GM18508 (cell line): ENCODE data around the gene FLCN.
"Not testable (repeated sequence)": the region's sequence is repeated elsewhere in the genome, so short reads cannot be mapped to it uniquely, and the experiment has no call there.

Experiments
- ATAC-seq: cut with Tn5 transposase; IDR thresholded peaks from one replicate; pipeline ENCODE4 v1.9.1; 2021; ENCODE audit warnings: moderate number of reproducible peaks; ENCODE audit not compliant: insufficient read depth, unreplicated experiment

Gene FLCN

DNA sequence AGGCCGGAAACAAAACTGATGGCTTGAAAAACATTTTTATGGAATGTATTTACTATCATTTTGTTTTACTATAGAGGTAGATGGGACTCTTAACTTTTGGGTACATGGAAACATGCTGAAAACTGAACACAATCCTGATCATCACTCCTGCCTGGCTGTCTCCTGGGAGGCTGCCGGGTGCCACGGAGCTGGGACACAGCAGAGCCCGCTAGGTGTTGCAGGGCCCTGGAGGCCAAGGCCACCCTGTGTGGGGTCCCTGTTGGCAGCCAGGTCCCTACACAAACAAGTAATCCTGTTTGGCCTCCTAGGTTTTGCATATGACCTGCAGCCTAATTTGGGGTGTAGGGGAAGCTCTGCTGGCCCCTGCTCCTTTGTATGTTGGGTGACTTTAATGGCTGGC, 48.4 kb downstream of the FLCN start:
- no peak for ATAC-seq

DNA sequence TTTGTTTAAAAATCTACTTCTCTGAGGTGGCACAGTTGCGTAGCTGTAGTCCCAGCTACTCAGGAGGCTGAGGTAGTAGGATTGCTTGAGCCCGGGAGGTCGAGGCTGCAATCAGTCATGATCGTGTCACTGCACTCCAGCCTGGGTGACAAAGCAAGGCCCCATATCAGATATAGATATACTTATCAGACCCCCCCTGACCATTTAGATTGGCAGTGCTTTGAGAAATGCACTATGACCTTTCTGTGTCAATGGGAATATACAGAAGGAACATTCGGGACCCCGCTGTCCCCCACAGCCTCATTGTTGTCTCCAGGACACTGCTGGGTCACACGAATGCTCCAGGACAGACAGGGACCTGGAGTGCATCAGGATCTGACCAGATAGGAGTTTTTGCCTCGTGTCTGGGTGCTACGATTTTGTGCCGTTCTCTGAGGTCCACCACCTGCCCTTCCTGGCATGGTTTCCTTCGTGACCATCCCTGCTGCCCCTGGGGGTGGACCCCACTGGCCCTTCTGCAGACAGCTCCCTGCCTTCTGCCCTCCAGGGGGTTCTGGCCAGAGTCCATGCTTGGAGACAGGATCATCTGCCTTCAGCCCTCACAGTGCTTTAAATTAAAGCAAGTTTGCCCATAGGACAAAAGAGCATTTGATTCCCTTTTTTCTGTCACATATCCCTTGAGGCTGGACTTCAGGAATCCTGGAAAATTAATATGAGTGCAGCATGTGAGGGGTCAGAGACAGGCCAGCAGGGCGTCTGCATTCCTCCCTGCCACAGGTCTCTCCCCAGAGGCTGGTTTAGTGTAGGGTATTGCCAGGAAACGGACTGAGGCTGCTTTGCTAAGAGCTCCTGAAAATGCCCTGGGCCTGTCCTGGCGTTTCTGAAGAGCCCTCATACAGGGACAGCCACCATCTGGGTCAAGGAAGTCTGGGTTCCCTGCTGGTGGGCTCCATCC, 50.1 kb downstream of the FLCN start:
- no peak for ATAC-seq

DNA sequence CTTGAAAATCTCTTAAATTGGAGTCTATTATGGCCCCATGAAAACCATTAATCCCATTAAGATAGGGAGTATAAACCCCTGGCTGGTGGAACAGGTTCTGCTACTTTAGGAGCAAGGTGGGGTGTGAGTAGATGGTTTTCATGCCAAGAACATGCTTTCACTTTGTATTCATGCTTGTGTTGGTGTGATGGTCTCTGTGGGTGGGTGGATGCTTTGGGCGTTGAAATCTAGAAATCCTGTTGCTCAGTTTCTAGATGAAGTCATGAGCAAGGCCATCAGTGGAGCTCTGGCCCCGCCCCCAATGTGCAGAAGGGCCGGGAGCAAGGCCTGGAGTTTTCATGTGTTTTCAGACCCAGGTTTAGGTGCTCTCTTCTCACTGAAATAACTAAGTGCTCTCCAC, 50.9 kb downstream of the FLCN start:
- ATAC-seq: no peak

DNA sequence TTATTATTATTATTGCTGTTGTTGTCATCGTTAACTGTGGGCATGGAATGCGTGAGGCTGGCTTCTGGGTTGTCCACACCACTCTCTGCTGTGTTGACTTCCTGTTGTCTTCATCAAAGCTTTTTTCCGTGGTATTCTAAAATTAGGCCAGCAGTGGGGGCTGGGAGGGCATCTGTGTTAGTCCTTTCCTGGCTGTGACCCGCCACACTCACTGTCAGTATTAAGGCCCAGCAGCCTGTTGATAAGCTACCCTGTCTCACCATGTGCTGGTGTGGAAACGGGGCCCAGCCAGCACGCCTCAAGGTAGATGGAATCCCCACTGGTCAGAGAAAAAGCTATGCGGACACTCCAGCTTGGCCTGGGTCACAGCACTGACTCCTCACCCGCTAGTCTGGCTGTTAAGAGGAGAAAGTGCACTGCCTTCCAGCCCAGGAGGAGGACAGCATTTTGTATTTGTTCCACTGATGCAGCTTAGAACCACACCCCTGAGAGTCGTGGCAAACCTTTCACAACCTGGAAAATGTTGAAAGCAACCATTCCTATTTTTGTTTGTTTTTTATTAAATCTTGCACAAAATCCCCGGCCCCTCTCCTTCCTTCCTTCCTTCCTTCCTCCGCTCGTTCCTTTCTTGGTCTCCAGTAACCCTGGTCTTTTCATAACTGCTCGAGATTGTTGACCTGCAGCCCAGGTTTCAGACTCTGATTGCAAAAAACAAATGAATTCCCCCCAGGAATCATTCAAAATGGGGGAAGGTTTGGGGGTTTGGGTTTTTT, 51.8 kb downstream of the FLCN start:
- not testable (repeated sequence) for ATAC-seq

DNA sequence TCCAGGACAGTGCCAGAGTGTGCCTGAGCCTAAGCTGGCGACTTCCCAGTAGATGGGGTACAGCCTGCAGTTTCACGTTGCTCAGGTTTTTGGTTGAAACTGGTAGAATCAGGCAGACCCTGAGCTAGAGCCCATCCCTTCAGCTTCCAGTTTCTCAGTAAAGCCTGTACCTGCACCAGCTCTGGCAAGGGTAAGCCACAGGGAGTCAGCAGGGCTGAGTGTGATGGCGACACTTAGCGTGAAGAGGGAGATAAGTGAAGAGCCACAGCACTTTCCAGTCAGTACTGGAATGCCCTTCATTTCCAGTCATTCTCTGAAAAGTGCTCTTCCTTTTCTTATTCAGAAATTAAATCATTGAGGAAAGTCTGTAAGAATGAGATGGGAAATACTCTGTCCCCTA, 53.2 kb downstream of the FLCN start:
- no peak for ATAC-seq

DNA sequence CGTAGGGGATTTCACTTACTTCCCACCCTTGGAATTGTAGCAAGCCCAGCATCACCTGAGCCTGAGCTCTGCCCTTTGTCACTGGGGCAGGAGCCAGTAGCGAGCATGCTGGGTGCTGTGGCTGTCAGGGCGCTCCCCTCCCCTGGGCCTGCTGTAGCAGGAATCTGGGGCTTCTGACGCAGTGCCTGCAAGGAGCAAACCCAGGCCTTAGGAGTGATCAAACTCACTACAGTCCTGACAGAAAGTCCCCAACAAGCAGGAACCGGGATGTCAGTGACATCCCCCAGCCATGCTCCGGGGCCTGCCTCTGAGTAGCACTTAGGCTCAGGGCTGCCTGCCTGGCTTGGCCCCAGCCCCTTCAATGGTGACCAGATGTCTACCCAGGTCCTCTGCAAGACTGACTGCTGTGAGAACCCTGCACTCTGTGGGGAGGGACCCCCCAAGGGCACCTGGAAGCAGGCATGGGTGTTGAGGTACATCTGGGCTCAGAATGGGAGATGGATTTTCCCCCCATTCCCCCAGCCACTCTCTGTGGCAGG, 54.3 kb downstream of the FLCN start:
- no peak for ATAC-seq

DNA sequence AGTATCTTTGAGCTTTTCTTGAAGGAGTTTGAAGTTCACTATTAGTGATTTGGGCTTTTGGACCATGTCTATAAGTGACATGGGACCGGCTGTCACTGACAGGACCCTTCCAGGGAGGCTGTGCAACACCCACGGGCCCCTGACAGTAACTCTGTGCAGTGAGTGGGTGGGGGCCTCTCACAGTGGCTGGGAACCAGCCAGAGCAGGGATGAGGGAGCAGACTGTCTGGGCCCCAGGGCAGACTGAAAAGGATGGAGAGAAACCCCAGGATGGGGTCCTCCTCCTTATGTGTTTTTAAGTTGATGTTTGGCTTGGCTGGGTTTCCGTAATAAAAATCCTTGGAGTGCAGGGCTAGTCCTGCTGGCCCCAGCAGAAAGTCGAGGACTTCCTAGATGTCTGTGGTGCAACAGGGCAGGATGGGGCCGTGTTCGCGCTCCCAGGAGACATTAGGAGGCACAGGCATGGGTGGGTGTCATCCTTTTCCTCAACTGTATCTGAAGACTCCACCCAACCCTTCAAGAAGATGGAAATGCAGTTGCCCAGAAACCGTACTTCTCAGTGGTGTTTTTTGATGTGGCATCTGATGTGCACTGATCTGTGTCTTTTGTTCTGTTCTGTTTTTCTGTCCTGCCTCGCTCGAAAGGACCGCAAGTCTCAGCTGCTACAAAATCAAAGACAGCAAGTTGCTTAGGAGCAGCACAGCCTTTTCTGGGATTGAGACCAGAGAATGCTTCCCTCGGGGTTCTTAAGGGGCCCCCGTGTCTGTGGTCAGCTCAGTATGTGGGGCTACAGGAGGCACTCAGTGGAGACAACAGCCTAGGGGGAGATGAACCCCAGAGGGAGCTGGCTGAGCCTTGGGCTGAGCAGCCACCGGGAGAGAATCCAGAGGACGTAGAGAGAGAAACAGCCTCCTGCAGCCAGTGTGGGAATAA, 55.0 kb downstream of the FLCN start:
- no peak for ATAC-seq

DNA sequence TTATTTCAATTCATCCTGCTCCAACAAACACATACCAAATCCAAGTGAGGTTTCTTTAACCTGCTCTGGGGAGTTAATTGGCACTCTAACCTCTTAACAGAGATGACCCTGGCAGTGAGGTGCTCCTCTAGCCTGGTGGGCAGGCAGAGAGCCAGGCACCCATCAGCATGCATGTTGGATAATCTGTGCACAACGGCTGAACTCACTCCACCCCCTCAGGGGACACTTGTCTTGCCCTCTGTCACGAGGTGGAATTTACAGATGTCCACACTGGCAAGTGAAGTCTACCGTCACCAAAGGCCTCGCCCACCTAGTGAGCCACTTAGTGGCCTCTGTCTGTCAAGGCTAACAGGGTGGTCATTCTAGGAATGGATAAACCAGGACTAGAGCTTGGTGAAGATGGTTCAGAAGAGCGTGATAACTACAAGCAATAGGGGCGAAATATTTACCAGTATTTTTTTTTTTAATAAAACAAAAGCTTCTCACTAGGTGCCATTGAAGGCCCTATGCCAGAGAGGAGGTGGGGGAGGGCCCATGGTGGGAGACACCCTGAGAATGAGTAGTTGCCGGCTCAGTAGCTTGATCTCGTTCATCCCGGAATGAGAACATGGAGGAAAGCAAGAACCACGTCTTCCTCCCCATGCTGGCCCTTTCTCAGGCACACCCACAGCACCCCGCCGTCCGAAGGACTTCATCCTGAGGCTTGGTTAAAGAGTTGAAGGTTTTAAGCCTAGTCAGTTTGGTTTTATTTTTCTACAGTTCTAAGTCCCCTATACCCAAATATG, 56.0 kb downstream of the FLCN start:
- ATAC-seq: no peak

DNA sequence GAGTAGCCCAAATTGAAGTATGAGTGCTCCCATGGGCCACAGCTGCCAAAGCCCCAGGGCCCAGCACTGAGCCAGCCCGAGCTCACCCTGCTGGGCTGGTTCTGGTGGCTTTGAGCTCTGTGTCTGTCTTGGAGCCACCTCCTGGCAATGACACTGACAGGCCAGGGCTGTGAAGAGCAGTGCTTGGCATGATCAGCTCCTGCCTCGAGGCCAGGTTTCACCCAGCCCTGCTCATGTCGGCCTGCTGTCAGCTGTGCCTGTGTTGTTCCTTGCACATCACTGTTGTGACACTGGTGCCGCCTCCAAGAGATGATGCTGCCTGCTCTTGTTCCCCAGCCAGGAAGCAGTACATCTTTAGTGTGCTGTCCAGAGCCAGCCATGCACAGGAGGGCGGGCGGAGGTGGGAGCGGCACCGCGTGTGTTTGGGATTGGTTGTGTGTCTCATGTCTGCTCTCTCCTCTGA, 56.8 kb downstream of the FLCN start:
- ATAC-seq: no peak

DNA sequence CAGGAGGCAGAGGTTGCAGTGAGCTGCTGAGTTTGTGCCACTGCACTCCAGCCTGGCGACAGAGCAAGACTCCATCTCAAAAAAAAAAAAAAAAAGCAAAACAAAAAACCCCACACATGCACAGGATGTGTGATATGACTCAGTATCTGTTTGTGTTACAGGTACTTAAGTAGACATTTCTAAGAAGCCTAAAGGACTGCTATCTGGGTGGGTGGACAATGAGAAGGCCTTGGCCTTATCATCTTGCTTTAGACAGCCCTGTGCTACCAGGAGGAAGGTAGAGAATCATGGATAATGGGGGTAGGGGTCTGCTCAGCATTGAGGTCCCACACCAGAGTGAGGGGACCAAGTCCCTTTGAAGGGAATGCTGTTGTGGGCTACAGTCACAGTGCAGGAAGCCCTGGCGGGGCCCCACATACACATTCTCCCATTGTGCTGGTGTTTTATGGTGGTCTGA, 57.6 kb downstream of the FLCN start:
- ATAC-seq: no peak

DNA sequence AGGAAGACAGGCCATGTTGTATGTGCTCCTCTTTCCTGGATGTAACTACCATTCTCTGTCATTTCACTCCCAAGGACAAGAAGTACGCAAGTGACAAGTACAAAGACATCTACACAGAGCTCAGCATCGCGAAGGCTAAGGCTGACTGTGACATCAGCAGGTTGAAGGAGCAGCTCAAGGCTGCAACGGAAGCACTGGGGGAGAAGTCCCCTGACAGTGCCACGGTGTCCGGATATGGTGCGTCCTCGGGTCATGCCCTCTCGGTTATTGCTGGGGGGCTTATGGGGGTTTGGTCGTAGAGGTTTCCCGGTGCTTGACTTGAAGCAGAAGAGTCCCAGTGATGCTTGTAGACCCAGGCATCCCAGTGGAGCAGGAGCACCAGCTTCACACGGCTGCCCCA, 59.8 kb downstream of the FLCN start:
- ATAC-seq: no peak

DNA sequence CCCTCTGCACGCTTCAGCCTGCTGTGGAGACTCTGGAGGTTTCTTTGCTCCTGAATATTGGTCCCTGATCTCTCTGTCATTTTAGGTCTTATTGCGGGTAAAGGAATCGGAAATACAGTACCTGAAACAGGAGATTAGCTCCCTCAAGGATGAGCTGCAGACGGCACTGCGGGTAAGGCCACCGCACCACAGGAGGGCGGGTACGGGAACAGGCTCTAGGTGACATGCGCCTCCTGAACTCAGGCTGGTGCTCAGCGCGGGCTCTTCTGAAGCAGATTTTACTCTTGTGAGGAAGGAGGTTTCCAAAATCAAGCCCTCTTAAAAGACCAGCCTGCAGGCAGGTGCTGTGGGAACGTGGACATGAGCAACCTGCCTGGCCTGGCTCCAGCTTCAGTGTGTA, 60.6 kb downstream of the FLCN start:
- no peak for ATAC-seq

DNA sequence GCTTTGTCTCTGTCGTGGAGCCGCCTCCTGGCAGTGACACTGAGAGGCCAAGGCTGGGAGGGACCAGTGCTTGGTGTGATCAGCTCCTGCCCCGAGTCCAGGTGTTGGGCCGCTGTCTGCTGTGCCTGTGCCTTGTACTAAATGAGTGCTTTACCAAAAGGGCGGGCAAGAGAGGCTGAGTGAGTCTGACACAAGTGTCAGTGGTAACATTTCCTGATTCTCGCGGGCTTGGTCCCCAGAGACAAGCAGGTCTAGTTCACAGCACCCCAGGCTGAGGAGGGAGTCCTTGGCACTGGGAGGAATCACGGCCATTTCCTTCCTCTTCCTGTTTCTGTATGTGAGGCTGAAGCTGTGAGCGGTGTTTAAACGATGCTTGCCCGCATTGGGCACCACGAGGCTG, 61.1 kb downstream of the FLCN start:
- no peak for ATAC-seq

DNA sequence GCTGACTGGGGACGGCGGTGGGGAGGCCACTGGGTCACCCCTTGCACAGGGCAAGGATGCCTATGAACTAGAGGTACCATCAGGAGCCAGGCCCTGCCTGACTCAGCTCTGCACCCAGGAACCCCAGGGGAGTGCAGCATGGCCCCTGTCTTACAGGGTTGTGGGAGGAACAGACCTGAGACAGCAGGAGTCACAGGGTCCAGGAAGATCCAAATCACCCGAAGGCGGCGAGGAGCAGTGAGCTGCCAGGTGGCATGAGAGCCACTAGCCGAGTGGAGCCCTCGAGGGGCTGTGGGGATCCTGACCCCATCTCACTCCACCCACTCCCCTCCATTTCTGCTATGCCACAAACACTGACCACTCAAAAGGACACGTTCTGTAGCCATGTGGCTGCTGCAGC, 61.6 kb downstream of the FLCN start:
- ATAC-seq: no peak

DNA sequence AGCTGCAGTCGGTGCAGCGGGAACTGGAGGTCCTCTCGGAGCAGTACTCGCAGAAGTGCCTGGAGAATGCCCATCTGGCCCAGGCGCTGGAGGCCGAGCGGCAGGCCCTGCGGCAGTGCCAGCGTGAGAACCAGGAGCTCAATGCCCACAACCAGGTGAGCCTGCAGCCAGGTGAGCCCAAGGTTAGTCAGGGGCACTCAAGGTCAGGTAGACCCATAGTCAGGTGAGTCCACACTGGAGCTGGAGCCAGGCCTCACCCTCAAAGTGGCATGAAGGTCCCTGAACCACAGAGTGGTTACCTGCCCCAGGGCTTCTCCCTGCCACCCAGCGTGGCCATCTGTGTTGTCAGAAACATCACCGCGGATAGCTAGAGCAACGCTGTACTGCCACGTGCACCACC, 63.0 kb downstream of the FLCN start:
- no peak for ATAC-seq

DNA sequence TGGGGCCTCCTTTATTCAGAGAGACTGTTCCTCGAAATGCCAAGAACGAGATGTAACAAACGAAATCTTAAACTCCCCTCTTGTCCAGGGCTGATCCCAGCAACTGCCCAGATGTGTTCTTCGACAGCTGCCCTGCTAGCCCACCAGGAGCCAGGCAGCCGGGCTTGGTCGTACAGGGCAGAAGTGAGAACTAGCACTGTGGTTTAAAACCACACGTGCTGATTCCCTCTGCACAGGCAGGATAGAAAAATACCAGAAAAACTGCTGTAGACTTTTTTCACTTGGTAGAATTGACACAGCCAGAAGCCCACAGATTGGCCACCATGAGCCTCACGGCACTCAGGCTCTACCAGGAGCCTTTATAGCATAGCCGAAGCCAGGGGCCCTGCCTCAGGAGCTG, 64.0 kb downstream of the FLCN start:
- no peak for ATAC-seq

DNA sequence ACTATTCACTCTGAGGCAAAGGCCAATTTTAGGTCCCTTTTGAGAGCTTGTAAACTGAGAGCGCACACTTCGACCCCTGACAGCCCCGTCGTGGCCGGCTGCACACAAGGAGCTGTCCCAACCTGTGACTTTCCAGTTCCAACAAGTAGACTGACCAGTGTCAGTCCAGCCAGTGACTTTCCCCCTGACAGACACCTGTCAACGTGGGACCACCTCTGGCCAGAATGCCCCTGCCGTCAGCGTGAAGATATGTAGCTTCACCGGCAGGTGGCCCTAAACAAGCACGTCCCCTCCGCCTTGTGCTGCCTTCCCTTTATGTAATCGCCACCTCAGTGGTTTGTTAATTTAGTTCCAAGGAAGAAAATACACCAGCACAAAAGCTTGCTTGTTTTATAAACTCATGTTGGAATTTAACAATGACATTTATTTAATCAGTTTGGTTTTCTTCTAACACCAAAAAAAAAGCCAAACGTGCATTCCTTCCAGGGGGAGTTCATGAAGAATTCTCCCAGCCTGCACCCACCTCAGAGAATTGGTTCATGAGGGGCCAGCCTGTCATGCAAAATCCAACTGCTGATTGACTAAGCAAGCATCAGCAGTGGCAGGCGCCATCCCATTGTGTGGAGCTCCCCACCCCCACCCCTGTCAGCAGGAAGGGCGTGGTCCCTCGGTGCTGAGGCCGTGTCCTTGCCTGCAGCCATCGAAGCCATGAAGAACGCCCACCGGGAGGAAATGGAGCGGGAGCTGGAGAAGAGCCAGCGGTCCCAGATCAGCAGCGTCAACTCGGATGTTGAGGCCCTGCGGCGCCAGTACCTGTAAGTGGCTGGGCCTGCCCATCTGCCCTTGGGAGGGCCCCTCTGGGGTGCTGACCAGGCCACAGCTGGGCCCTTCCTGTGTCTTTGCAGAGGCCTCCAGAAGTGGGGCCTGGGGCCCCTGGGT, 64.7 kb downstream of the FLCN start:
- ATAC-seq: no peak

DNA sequence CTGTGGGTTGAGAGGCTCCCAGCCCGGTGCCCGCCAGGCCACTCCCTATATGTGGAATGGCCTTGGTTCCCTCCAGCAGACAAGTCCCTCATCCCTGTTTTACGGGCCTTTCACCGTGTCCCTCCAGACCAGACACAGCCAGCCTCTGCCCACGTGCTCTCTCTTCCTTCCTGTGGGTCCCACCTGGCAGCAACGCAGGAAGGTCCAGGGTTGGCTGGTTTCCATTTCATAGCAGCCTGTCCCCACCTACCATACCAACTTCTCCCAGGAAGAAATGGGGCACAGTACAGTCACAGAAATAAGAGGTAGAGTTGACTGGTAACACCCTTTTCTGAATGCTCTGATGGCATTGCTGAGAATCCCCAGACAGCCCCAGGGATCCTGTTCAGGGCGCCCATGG, 65.8 kb downstream of the FLCN start:
- no peak for ATAC-seq
